T-helper 1 cell (primary cell): ENCODE data around the gene ABCA7.

Experiments used
- DNase-seq, 5 donors: peaks; one replicate each; pipeline ENCODE4 v3.0.0-alpha.2; 2012 to 2020

ABCA7 gene

DNA sequence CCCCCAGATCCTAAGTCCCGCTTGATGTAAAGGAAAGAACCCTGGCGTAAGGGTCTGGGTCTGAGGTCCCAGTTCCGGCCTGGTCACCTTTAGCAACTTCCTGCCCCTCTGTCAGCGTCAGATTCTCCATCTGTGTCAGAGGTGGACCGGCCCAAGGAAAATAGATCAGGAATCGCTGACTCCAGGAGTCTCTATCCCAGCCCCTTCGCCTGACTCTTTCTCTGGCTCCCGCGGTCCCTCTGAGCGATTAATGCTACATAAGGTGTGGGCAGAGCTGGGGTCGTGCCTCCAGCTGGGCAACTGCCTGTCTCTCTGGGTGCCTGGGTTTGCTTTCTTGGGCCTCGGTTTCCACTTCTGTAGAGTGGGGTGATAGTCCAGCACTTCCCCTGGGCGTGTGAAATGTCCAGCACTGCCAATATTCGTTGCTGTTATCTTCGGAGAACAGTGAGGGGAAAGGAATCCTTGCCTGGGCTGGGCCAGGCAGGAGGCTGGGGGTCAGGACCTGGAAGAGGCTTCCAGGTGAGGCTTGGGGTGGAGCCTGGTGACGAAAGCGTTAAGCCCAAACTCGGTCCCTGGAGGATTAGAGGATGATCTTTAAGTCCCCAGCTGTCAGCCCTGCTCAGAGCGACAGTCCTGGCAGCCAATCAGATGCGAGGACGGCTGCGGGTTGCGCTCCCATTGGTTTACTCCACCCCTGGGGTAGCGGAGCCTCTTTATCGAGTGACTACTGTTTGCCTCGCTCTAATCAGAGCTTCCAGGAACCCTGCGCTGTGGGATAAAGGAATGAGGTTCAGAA lies 767 bp downstream of the ABCA7 start:
- peak; percentile 78 to 93 (median 85) for DNase-seq

DNA sequence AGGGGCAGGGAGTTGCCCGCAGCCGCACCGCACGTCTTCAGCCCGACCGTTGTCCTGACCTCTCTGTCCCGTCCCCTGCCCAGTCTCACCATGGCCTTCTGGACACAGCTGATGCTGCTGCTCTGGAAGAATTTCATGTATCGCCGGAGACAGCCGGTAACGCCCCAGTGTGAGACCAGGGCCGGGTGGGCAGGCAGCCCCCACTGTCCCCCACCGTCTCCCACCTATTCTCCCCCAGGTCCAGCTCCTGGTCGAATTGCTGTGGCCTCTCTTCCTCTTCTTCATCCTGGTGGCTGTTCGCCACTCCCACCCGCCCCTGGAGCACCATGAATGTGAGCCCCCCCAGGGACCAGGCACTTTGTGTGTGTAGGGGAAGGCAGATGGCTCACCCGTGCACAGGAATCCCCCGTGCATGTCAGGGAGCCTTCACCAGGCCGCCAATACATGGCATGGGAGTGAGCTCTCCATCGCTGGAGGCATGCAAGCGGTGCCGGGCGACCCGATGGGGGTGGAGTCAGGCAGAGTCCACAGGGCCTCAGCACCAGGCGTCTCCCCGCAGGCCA lies 1.4 kb downstream of the ABCA7 start:
- DNase-seq = no peak

DNA sequence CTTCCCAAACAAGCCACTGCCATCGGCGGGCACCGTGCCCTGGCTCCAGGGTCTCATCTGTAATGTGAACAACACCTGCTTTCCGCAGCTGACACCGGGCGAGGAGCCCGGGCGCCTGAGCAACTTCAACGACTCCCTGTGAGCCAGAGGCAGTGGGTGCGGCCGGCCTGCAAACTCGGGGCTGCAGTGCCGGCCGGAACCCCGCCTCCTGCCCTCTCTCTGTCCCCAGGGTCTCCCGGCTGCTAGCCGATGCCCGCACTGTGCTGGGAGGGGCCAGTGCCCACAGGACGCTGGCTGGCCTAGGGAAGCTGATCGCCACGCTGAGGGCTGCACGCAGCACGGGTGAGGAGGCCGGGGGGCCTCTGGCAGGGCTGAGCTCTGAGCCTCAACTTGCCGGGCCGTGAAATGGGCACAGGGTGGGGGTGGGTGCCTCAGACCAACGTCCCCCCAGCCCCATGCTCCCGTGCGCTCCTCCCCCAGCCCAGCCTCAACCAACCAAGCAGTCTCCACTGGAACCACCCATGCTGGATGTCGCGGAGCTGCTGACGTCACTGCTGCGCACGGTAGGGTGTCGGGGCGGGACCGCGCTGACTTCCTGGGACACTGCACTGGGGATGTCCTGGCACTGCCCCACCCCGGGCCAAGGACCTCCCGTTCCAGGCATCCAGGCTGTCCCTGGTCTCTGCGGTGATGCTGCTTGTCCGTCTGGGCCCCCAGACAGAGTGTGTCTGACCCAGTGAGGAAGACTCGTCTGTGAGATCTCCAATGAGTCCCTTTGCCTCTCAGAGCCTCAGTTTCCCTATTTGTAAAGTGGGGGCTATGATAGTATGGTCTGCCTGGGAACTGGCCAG lies 2.2 kb downstream of the ABCA7 start:
- DNase-seq = no peak

DNA sequence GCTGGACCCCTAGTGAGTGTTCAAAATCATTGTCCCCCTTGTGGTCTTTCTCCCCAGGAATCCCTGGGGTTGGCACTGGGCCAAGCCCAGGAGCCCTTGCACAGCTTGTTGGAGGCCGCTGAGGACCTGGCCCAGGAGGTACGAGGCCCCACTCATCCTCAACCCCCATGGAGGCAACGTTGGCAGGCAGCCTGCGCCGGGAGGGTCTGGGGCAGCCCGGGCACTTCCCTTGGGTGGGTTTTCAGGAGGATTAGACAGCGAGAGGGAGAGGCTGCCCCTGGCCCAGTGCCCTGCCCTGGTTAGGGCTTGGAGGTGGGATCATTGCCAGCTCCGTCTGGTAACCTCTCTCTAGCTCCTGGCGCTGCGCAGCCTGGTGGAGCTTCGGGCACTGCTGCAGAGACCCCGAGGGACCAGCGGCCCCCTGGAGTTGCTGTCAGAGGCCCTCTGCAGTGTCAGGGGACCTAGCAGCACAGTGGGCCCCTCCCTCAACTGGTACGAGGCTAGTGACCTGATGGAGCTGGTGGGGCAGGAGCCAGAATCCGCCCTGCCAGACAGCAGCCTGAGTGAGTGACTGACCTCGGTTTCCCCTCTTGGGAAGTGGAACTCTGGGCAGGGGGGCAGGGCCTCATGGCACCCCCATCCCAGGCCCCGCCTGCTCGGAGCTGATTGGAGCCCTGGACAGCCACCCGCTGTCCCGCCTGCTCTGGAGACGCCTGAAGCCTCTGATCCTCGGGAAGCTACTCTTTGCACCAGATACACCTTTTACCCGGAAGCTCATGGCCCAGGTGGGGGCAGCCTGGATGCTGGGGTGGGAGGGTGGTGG lies 3.0 kb downstream of the ABCA7 start:
- DNase-seq = no peak

DNA sequence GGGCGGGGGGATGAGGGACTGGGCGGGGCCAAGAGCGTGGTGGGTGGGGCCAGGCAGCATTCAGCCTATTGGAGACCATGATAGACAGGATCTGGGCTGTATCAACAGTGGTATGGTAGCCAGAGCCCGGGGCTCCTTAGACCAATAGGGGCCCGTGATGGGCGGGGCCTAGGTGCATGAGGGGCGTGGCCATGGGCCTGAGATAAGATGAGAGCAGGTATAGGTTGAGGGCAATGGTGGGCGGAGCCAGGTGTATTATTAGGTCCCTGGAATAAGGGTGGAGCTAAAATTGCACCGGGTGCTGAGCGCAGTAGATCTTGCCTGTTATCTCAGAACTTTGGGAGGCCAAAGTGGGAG lies 5.3 kb downstream of the ABCA7 start:
- DNase-seq = peak; percentile 57 to 73 (median 62)

DNA sequence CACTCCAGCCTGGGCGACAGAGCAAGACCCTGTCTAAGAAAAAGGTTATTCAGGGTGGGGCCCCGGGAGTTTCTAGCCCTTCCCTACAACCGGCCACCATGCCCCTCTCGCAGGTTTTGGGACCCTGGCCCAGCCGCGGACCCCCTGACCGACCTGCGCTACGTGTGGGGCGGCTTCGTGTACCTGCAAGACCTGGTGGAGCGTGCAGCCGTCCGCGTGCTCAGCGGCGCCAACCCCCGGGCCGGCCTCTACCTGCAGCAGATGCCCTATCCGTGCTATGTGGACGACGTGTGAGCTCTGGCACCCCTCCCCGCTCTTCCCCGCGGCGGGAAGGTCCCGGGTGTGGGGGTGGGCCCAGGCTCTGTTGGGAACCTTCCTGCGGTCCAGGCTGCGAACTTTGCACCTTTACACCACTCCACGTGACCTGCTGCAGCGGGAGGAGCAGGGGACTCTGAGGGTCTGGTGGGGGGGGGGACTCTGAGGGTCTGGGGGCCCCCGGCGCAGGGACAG lies 6.3 kb downstream of the ABCA7 start:
- DNase-seq = no peak

DNA sequence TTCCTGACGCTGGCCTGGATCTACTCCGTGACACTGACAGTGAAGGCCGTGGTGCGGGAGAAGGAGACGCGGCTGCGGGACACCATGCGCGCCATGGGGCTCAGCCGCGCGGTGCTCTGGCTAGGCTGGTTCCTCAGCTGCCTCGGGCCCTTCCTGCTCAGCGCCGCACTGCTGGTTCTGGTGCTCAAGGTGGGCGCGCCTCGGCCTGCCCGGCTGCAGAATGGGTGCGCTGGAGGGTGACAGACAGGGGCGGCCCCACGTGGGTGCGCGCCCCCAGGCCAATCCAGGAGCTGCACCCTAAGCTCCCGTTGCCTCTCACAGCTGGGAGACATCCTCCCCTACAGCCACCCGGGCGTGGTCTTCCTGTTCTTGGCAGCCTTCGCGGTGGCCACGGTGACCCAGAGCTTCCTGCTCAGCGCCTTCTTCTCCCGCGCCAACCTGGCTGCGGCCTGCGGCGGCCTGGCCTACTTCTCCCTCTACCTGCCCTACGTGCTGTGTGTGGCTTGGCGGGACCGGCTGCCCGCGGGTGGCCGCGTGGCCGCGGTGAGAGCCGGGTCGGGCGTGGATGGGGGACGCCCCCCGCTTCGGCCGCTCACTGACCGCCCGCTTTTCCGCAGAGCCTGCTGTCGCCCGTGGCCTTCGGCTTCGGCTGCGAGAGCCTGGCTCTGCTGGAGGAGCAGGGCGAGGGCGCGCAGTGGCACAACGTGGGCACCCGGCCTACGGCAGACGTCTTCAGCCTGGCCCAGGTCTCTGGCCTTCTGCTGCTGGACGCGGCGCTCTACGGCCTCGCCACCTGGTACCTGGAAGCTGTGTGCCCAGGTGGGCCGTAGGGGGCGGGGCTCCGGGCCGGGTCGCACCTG lies 7.2 kb downstream of the ABCA7 start:
- DNase-seq = no peak

DNA sequence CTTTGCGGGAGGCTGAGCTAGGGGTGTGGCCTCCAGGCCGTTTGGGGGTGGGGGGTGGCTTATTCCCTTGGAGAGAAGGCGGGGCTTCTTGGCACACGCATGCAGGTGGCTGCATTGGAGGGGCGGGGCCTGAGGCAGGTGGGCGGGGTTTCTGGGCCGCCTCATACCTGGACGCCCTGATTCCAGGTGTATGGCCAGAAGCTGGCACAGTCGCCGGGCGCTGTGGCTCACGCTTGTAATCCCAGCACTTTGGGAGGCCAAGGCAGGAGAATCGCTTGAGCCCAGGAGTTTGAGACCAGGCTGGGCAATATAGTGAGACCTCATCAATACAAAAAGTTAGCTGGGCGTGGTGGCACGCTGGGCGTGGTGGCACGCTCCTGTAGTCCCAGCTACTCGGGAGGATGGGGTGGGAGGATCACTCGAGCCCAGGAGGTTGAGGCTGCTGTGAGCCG lies 7.8 kb downstream of the ABCA7 start:
- no peak for DNase-seq

DNA sequence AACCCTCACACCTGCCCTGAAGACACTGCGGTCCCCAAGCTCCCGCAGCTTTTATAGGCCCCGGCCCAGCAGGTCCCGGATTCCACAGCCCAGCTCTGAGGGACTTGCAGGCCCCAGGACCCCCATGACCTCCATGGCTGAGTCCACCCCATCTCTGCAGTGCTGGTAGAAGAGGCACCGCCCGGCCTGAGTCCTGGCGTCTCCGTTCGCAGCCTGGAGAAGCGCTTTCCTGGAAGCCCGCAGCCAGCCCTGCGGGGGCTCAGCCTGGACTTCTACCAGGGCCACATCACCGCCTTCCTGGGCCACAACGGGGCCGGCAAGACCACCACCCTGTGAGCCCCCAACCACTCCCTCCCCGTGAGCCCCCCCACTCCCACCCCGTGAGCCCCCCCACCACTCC lies 9.2 kb downstream of the ABCA7 start:
- DNase-seq = no peak

DNA sequence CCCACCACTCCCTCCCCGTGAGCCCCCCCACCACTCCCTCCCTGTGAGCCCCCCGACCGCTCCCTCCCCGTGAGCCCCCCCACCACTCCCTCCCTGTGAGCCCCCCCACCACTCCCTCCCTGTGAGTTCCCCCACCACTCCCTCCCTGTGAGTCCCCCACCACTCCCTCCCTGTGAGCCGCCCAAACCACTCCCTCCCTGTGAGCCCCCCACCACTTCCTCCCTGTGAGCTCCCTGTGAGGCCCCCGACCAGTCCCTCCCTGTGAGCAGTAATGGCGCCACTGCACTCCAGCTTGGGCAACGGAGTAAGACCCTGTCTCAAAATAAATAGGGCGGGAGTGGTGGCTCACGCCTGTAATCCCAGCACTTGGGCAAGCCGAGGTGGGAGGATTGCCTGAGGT lies 9.9 kb downstream of the ABCA7 start:
- DNase-seq = no peak

DNA sequence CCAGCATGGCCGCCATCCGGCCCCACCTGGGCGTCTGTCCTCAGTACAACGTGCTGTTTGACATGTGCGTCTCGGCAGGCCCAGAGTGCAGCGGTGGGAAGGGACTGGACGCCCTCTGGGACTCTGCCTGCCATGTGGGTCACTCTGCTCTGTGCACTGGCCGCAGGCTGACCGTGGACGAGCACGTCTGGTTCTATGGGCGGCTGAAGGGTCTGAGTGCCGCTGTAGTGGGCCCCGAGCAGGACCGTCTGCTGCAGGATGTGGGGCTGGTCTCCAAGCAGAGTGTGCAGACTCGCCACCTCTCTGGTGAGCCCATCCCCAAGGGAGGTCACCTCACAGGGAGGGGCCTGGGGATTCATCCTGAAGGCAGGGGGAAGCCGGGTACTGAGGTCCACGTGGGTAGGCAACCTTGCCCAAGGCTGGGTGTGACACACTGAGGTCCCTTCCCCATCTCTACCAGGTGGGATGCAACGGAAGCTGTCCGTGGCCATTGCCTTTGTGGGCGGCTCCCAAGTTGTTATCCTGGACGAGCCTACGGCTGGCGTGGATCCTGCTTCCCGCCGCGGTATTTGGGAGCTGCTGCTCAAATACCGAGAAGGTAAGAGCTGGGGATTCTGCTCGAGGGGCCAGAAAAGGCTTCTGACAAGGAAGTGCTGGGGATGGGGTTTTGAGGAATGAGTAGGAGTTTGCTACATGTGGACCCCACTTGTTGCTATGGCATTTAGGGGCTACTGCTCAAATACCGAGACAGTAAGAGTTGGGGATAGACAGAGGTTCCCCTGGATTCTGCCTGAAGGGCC lies 11.3 kb downstream of the ABCA7 start:
- DNase-seq = no peak

DNA sequence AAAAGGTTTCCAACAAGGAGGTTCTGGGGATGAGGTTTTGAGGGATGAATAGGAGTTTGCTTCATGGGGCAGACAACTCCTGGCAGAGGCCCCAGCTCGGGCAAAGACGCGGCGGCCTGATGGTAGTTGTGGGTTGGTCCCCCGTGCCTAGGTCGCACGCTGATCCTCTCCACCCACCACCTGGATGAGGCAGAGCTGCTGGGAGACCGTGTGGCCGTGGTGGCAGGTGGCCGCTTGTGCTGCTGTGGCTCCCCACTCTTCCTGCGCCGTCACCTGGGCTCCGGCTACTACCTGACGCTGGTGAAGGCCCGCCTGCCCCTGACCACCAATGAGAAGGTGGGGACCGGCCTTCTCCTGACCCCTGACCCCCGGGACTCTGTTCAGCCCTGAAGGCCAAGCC lies 11.9 kb downstream of the ABCA7 start:
- DNase-seq = no peak

DNA sequence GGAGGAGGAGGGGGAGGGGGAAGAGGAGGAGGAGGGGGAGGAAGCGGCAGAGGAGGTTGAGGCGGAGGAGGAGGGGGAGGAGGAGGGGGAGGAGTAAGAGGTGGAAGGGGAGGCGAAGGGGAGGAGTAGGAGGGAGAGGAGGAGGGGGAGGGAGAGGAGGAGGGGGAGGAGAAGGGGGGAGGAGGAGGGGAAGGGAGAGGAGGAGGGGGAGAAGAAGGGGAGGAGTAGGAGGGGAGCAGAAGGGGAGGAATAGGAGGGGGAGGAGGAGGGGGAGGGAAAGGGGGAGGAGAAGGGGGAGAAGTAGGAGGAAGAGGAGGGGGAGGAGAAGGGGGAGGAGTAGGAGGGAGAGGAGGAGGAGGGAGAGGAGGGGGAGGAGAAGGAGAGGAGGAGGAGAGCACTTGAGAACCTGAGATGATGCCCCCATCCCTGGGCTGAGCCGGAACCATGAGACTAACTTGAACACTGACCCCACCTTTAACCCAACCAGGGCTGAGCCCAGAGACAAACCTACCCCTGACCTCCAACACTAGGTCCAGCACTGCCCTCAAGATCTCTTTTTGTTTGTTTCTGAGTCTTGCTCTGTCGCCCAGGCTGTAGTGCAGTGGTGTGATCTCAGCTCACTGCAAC lies 12.6 kb downstream of the ABCA7 start:
- DNase-seq = no peak

DNA sequence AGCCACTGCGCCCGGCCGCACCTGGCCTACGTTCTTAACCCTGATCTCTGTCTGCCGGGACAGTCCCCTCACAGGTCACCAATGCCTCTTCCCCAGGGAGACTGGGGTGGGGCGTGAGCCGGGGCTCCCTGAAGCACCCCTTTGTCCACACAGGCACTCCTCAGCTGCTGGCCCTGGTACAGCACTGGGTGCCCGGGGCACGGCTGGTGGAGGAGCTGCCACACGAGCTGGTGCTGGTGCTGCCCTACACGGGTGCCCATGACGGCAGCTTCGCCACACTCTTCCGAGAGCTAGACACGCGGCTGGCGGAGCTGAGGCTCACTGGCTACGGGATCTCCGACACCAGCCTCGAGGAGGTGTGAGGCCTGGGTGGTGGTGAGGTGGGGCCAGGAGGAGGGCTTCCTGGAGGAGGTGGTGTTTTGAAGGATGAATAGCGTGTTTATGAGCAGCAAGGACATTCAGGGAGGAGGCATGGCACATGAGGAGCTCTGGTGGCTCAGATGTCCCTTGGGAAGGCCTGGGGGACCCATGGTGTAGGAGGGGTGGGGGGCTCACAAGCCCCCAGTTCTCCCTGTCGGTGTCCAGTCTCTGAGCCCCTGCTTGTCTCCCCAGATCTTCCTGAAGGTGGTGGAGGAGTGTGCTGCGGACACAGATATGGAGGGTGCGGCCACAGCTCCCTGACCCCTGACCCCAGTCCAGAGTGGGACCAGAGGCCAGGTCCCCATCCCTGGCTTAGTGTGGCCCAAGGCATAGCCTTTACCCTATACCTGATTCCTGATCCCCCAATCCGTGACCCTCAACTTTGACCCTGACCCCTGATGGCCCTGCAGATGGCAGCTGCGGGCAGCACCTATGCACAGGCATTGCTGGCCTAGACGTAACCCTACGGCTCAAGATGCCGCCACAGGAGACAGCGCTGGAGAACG lies 13.5 kb downstream of the ABCA7 start:
- DNase-seq = no peak

DNA sequence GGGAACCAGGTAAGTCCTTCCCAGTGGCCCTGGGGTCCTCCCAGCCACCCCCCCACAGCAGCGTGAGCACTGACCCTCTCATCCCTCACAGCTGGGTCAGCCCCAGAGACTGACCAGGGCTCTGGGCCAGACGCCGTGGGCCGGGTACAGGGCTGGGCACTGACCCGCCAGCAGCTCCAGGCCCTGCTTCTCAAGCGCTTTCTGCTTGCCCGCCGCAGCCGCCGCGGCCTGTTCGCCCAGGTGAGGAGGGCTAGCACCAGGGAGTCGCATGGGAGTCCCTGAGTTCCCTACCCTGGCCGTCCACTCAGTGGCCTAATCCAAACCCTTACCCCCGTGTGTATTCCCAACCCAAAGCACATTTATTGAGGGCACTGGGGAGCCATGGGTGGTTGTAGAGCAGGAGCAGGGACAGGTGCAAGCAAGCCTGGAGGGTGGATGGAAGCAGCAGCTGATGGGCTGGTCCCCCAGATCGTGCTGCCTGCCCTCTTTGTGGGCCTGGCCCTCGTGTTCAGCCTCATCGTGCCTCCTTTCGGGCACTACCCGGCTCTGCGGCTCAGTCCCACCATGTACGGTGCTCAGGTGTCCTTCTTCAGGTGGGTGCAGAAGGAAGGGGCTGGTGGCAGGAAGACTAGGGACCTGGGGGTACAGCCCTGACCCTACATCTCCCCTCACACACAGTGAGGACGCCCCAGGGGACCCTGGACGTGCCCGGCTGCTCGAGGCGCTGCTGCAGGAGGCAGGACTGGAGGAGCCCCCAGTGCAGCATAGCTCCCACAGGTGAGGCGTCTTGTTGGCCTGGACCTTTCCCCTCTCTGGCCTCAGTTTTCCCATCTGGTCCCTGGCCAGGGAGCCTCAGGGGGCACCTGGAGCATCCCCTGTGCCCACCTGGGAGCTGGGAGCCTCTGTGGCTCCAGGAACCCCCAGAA lies 14.5 kb downstream of the ABCA7 start:
- no peak for DNase-seq

DNA sequence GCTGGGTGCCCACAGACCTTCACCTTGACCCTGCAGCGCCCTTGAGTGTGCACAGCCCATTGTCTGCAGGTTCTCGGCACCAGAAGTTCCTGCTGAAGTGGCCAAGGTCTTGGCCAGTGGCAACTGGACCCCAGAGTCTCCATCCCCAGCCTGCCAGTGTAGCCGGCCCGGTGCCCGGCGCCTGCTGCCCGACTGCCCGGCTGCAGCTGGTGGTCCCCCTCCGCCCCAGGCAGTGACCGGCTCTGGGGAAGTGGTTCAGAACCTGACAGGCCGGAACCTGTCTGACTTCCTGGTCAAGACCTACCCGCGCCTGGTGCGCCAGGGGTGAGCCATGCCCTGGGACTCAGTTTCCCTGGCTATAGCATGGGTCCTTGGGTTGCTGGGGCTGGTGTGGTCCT lies 15.1 kb downstream of the ABCA7 start:
- no peak for DNase-seq

DNA sequence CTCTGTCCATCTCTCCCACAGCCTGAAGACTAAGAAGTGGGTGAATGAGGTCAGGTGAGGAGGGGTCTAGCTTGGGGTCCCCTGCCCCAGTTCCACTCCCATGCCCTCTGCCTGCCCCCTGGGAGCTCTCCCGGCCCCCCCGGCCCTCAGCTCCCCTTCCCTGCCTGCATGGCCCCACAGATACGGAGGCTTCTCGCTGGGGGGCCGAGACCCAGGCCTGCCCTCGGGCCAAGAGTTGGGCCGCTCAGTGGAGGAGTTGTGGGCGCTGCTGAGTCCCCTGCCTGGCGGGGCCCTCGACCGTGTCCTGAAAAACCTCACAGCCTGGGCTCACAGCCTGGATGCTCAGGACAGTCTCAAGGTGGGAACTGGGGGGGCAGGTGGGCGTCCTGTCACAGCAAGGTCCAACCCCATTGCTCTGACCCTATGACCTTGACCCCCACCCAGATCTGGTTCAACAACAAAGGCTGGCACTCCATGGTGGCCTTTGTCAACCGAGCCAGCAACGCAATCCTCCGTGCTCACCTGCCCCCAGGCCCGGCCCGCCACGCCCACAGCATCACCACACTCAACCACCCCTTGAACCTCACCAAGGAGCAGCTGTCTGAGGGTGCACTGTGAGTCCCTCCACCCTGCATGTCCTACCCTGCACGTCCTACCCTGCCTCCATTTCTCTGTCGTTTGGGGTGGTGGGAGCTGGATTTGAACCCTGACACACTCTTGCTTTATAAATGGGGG lies 16.1 kb downstream of the ABCA7 start:
- no peak for DNase-seq
